AG09319 (cell line): ENCODE measurements around the gene CD300H.

Source experiments
- DNase-seq: peaks from one replicate; pipeline ENCODE4 v3.0.0-alpha.2; 2010; ENCODE audit warnings: low read depth; ENCODE audit errors: extremely low read depth
- CTCF ChIP-seq: IDR thresholded peaks from 2 replicates; pipeline ENCODE4 v1.5.1; 2011; ENCODE audit warnings: low read depth, mild to moderate bottlenecking, inconsistent platforms, low read length, moderate library complexity

CD300H gene

GRCh38 chr17:74526681-74527080 is 40.6 kb downstream of the CD300H start:
- no peak for DNase-seq
- TF ChIP-seq CTCF: no peak

DNA sequence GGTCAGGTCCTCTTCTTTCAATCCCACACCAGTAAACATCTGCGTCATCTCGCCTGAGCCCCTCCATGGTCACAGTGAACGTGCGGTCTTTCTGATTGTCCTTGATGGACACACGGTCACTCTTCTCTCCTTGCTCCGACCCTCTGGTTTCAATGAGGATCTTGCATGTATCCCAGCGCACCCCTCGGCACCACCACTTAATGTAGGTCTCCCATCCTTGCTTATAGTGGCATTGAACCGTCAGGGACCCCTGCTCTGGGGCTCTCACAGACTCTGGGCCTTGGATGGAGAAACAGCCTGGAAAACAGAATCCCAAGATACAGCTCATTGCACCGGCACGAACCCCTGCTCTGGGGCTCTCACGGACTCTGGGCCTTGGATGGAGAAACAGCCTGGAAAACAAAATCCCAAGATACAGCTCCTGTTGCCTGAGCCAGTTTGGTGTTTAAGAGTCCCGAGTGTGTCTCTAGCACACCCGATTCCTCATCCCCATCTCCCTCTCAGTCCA is 41.5 kb downstream of the CD300H start:
- no peak for DNase-seq
- TF ChIP-seq CTCF: no peak

GRCh38 chr17:74525465-74525725 is 41.9 kb downstream of the CD300H start:
- TF ChIP-seq CTCF: no peak
- no peak for DNase-seq

DNA sequence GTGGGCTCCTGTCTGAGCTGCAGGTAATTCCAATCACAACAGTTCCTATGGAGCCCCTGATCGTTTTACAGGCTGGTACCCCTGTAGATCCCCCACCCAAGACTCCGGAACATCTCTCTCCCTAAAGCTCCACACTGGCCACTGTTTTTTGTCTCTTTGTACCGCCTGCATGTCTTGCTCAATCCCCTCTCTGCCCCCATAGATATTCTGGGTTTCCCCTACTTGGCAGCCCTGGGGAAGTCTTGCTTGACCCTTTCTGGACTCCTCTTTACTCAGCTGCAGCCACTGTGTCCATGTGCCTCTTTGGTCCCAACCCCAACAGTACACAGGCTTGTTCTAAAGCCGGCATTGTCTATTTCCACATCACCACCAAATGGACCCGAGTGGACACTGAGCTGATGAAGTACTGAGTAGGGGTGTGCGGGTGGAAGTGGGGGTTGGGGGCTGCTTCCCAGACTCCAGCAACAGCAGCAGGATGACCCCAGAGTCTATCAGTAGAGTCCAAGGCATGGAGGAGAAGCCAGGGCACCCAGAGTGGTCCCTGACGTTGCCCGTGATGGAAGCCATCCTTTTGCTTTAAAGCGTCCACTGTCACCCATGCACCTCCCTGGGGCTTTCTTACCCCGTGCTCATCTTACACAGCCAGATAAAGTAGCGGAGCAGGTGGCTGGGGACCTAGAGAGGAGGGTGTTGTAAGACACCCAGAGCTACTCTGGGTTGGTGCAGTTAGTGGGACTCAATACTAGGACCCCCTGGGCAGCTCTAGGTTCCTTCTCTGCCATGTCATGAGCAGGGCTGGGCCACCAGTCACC is 42.5 kb downstream of the CD300H start:
- DNase-seq: no peak
- no peak for TF ChIP-seq CTCF

DNA sequence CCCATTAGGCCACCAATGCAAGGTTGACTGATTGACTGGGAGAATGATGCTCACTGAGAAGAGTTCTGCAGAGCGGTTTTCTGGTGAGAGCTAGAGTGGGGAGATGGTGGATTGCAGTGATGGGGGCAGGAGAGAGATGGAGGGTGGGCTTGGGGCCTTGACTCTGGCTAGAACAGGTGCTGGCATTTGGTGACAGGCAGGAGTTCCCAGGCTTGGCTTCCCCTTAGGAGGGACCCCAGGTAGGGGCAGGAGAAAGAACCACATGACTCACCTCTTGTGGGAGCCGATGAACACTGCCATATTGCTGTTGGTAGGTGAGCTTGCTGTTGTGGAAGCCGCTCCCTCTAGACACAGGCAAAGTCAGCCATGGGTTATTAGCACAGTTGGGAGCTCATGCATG is 44.0 kb downstream of the CD300H start:
- no peak for TF ChIP-seq CTCF
- no peak for DNase-seq

GRCh38 chr17:74522381-74523105 is 44.8 kb downstream of the CD300H start:
- no peak for TF ChIP-seq CTCF
- DNase-seq: no peak

DNA sequence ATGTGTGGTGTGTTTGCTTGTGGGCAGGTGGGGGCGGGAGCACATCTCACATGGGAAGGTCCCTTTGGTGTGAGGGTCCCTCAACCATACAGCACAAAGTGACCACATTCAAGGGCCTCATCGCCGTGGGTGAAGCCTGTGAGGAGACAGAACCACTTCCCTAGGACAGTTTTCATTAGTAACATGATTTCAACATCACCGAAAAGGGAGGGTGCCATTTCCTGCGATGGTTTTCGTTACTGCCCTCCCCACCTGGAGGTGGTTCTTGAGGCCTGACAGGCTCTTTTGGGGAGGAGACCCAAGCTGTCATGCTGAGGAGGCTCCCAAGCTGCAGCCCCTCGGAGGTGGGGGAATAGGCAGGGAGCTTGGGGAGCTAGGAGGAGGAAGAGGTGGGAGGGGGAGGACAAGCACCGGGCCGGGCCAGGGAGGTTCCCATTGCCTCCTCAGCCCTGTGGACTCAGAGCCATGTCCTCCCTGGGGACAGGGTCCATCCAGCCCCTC is 45.6 kb downstream of the CD300H start:
- DNase-seq: no peak
- no peak for TF ChIP-seq CTCF
